Smooth muscle cell (in vitro differentiated cells): ENCODE measurements around the gene PPP3R1. TPM values are rescaled to one million over a fixed set of nuclear protein-coding genes. Genes with fewer than 3 reads are reported as not detected.
A peak's percentile ranks its signal among the peaks of the same experiment; 100 is the strongest.

Experiments used
- DNase-seq: peaks from one replicate; lab custom pipeline; 2025; ENCODE audit not compliant: unreplicated experiment; lab: John Stamatoyannopoulos, UW
- H2AFZ ChIP-seq: fragments of 200-600 bp; sonication (generic); 2 replicates; pipeline ENCODE4 v1.6.0; 2016; ENCODE audit warnings: antibody characterized with exemption, low read depth, mild to moderate bottlenecking
- H3F3A ChIP-seq: fragments of 200-600 bp; sonication (generic); 2 replicates; pipeline ENCODE4 v1.6.0; 2017; ENCODE audit warnings: antibody characterized with exemption, low read depth
- H3K27ac ChIP-seq: fragments of 200-600 bp; sonication (generic); 2 replicates; pipeline ENCODE4 v1.5.1; 2016; ENCODE audit warnings: low read depth, mild to moderate bottlenecking
- H3K27me3 ChIP-seq: fragments of 200-600 bp; sonication (generic); 2 replicates; pipeline ENCODE4 v1.6.1; 2016; ENCODE audit warnings: low read depth, mild to moderate bottlenecking
- H3K36me3 ChIP-seq: fragments of 200-600 bp; sonication (generic); 2 replicates; pipeline ENCODE4 v1.5.1; 2016; ENCODE audit warnings: low read depth
- H3K4me1 ChIP-seq: fragments of 200-600 bp; sonication (generic); 2 replicates; pipeline ENCODE4 v1.5.1; 2016; ENCODE audit warnings: low read depth
- H3K4me2 ChIP-seq: fragments of 200-600 bp; sonication (generic); 2 replicates; pipeline ENCODE4 v1.6.0; 2016; ENCODE audit warnings: mild to moderate bottlenecking
- H3K4me3 ChIP-seq: fragments of 200-600 bp; sonication (generic); 2 replicates; pipeline ENCODE4 v1.5.1; 2016; ENCODE audit warnings: mild to moderate bottlenecking
- H3K79me2 ChIP-seq: fragments of 200-600 bp; sonication (generic); 2 replicates; pipeline ENCODE4 v1.6.0; 2016; ENCODE audit warnings: low read depth, mild to moderate bottlenecking
- H3K9ac ChIP-seq: fragments of 200-600 bp; sonication (generic); 2 replicates; pipeline ENCODE4 v1.6.0; 2016; ENCODE audit warnings: low read depth
- H3K9me3 ChIP-seq: fragments of 200-600 bp; sonication (generic); replicated peaks from 2 replicates; pipeline ENCODE4 v1.5.1; 2016; ENCODE audit warnings: low read depth
- H4K20me1 ChIP-seq: fragments of 200-600 bp; sonication (generic); 2 replicates; pipeline ENCODE4 v1.6.0; 2016; ENCODE audit warnings: low read depth
- CTCF ChIP-seq: fragments of 200-600 bp; sonication (generic); IDR thresholded peaks from 2 replicates; pipeline ENCODE4 v1.5.1; 2017; ENCODE audit warnings: borderline replicate concordance, mild to moderate bottlenecking, antibody characterized with exemption; ENCODE audit not compliant: insufficient read depth, poor library complexity, severe bottlenecking
- WGBS: methylation state at CpG from one replicate; pipeline ENCODE4 v1.1.7; 2016; ENCODE audit warnings: low lambda C conversion rate; 5-methylcytosine and 5-hydroxymethylcytosine counted together
- polyA plus RNA-seq: library from polyadenylated mRNA; unstranded; fragments of >200 nt; fragmentation: Nextera tagmentation; extraction: Ambion mirVana; gene quantifications from 2 replicates; pipeline ENCODE4 v1.2.1, GENCODE V29; 2016
- total RNA-seq: library from RNA; depleted of rRNA; stranded (reverse); fragments of >200 nt; gene quantifications from 2 replicates; pipeline ENCODE4 v1.2.3, GENCODE V29; 2014

PPP3R1 gene
- total and polyA plus RNA-seq, 2 experiments from 2014 or later, result 4.7 to 33.5 TPM

DNA sequence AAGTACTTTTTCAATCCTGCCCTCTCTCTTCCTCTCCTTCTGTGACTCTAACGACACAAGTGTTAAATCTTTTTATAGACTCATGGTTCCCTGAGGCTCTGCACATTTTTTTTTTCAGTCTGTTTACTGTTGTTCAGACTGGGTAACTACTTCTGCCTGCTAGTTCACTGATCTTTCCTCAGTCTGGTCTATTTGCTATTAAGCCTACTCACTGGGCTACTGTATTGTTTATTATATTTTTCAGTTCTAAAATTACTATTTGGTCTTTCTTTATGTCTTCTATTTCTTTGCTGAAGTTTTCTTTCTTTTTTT lies 21.3 kb downstream of the PPP3R1 start:
- WGBS, result 7% methylated on average over 1 of the region's 1 CpG
- DNase-seq, result no peak
- peaks cover 2% of the 10 kb centered on the region for H3F3A ChIP-seq
- peak overlapping the region; percentile 83 for H3K27ac ChIP-seq
- H3K9me3 ChIP-seq, result no peaks in the 10 kb centered on the region
- no peak for TF ChIP-seq CTCF
- H4K20me1 ChIP-seq, result peaks cover 98% of the 10 kb centered on the region
- H3K9ac ChIP-seq, result peak overlapping the region; percentile 39
- H2AFZ ChIP-seq, result no peak overlapping the region
- H3K27me3 ChIP-seq, result no peaks in the 10 kb centered on the region
- peaks cover 18% of the 10 kb centered on the region for H3K4me1 ChIP-seq
- H3K4me3 ChIP-seq, result peak overlapping the region; percentile 19
- H3K79me2 ChIP-seq, result peaks cover 97% of the 10 kb centered on the region
- peak overlapping the region; percentile 73 for H3K4me2 ChIP-seq
- no peaks in the 10 kb centered on the region for H3K36me3 ChIP-seq

- Histone ChIP-seq H3K4me3 (peak overlapping the region; percentile 19), H3K27me3 (no peaks in the 10 kb centered on the region), H3K9me3 (no peaks in the 10 kb centered on the region), H4K20me1 (peaks cover 98% of the 10 kb centered on the region), H3K4me1 (peaks cover 18% of the 10 kb centered on the region), H3K36me3 (no peaks in the 10 kb centered on the region), H2AFZ (no peak overlapping the region), H3K9ac (peak overlapping the region; percentile 39), H3F3A (peaks cover 2% of the 10 kb centered on the region), H3K4me2 (peak overlapping the region; percentile 73), H3K79me2 (peaks cover 97% of the 10 kb centered on the region), H3K27ac (peak overlapping the region; percentile 83)
- TF ChIP-seq CTCF, result no peak
- WGBS, result 65% methylated on average over 5 of the region's 5 CpGs
- no peak for DNase-seq
Measured at GRCh38 chr2:68230241-68231060, 21.9 kb downstream of the PPP3R1 start.

DNA sequence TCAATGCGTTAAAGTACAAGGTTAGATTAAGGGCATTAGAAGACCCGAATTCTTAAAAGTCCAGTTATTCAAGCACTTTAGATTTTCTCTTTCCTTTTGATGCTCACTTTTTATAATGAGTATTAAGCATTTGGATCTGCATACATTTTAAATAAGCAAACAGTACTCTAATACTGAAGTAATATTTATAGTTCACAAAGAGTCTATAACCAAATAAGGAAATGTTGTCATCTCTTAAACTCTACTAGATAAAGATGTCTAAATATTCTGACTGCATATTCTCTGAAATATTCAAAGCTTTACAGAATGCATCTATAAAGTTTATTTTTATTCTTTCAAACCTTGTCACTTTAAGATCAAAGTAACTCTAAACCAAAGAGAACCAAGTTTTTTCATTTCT lies 25.5 kb downstream of the PPP3R1 start:
- Histone ChIP-seq H3K4me1 (peaks cover 25% of the 10 kb centered on the region), H4K20me1 (peaks cover 100% of the 10 kb centered on the region), H3K27ac (no peak overlapping the region), H3K27me3 (no peaks in the 10 kb centered on the region), H3K4me2 (no peak overlapping the region), H3K9me3 (no peaks in the 10 kb centered on the region), H3F3A (peaks cover 2% of the 10 kb centered on the region), H2AFZ (no peak overlapping the region), H3K79me2 (peaks cover 99% of the 10 kb centered on the region), H3K9ac (no peak overlapping the region), H3K4me3 (no peak overlapping the region), H3K36me3 (no peaks in the 10 kb centered on the region)
- 90% methylated on average over 2 of the region's 2 CpGs for WGBS
- no peak for TF ChIP-seq CTCF
- DNase-seq, result no peak

DNA sequence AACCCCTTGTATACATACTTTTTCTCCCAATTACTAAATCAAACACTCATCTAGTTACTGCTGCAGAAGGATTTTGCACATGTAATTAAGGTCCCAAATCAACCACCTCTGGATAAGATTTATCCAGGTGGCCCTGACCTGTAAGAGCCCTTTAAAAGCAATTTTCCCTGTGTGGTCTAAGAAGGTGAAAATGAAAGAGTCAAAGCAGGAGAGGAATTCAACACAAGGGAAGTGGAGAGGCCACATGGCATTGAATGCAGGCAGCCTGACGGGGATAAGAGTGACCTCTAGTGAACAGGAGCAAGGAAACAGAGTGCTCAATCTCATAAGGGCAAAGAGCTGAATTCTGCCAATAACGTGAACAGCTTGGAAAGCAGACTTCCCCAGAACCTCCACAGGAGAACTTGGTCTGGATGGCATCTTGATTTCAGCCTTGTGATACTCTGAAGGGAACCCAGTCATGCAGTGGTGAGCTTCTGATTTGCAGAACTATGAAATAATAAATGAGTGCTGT lies 27.2 kb downstream of the PPP3R1 start:
- DNase-seq, result no peak
- WGBS, result 23% methylated on average over 2 of the region's 2 CpGs

More for the DNA sequence above, 27.2 kb downstream of the PPP3R1 start:
- Histone ChIP-seq H3K4me3 (no peak overlapping the region), H4K20me1 (peaks cover 100% of the 10 kb centered on the region), H3K27me3 (no peaks in the 10 kb centered on the region), H2AFZ (no peak overlapping the region), H3K9me3 (no peaks in the 10 kb centered on the region), H3F3A (no peaks in the 10 kb centered on the region), H3K9ac (no peak overlapping the region), H3K27ac (no peak overlapping the region), H3K79me2 (peaks cover 99% of the 10 kb centered on the region), H3K4me2 (no peak overlapping the region), H3K4me1 (peaks cover 11% of the 10 kb centered on the region), H3K36me3 (no peaks in the 10 kb centered on the region)
- no peak for TF ChIP-seq CTCF
